Endothelial cell (in vitro differentiated cells): ENCODE results near the gene RNF212B. TPM values are rescaled to one million over a fixed set of nuclear protein-coding genes. Genes with fewer than 3 reads are reported as not detected.
"Not testable (repeated sequence)": the region's sequence is repeated elsewhere in the genome, so short reads cannot be mapped to it uniquely, and the experiment has no call there.

Source experiments
- DNase-seq: peaks from one replicate; pipeline ENCODE4 v3.0.0; 2021; ENCODE audit warnings: low spot score
- H3K27ac Mint-ChIP-seq: one replicate; pipeline ENCODE4 v1.8.0; 2021; ENCODE audit warnings: mixed read lengths, inconsistent platforms; ENCODE audit not compliant: unreplicated experiment
- H3K27me3 Mint-ChIP-seq: one replicate; pipeline ENCODE4 v1.8.0; 2021; ENCODE audit warnings: mild to moderate bottlenecking, moderate library complexity, mixed read lengths, inconsistent platforms; ENCODE audit not compliant: unreplicated experiment
- H3K36me3 Mint-ChIP-seq: one replicate; pipeline ENCODE4 v1.8.0; 2021; ENCODE audit warnings: mild to moderate bottlenecking, low read depth, mixed read lengths, inconsistent platforms; ENCODE audit not compliant: unreplicated experiment
- H3K4me1 Mint-ChIP-seq: one replicate; pipeline ENCODE4 v1.8.0; 2021; ENCODE audit warnings: mild to moderate bottlenecking, mixed read lengths, inconsistent platforms; ENCODE audit not compliant: unreplicated experiment
- H3K4me3 Mint-ChIP-seq: one replicate; pipeline ENCODE4 v1.8.0; 2021; ENCODE audit warnings: mild to moderate bottlenecking, mixed read lengths, inconsistent platforms; ENCODE audit not compliant: unreplicated experiment
- H3K9me3 Mint-ChIP-seq: one replicate; pipeline ENCODE4 v1.8.0; 2021; ENCODE audit warnings: mixed read lengths, inconsistent platforms; ENCODE audit not compliant: unreplicated experiment
- total RNA-seq: library from RNA; stranded (reverse); fragmentation: NEBNext Ultra II Directional; extraction: Animal tissue kit (Norgen Biotek cat#: 25700); gene quantifications from one replicate; pipeline ENCODE4 v1.2.1, GENCODE V29; 2021; ENCODE audit not compliant: unreplicated experiment
- TF ChIP-seq, protein P1 (sequence below): fragments of 200-600 bp; sonication (generic); IDR thresholded peaks from one replicate; pipeline ENCODE4 v1.5.0; 2021; ENCODE audit warnings: antibody characterized with exemption; ENCODE audit not compliant: unreplicated experiment

Gene RNF212B
- total RNA-seq, 1 donor from 2014 or later: not detected

DNA sequence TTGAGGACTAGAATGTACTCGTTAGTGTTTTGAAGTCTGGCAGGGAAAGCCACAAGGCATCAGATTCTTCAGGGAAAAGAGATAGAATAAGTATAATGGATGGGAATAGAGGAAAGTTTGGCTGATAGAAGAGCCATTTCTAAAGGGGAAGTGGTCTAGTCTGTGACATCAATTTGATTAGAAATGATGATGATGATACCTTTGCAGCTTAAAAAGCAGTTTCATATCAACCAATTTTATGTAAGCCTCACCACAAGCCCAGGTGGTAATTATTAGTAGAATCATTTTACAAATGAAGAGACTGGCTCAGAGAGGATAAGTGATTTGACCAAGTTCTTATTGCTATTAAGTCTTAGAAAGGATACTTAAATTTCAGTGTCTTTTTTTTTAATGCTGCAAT is 2.9 kb downstream of the RNF212B start:
- no peak overlapping the region for H3K27ac Mint-ChIP-seq
- H3K9me3 Mint-ChIP-seq: no peaks in the 10 kb centered on the region
- no peaks in the 10 kb centered on the region for H3K27me3 Mint-ChIP-seq
- TF ChIP-seq, protein P1, sequence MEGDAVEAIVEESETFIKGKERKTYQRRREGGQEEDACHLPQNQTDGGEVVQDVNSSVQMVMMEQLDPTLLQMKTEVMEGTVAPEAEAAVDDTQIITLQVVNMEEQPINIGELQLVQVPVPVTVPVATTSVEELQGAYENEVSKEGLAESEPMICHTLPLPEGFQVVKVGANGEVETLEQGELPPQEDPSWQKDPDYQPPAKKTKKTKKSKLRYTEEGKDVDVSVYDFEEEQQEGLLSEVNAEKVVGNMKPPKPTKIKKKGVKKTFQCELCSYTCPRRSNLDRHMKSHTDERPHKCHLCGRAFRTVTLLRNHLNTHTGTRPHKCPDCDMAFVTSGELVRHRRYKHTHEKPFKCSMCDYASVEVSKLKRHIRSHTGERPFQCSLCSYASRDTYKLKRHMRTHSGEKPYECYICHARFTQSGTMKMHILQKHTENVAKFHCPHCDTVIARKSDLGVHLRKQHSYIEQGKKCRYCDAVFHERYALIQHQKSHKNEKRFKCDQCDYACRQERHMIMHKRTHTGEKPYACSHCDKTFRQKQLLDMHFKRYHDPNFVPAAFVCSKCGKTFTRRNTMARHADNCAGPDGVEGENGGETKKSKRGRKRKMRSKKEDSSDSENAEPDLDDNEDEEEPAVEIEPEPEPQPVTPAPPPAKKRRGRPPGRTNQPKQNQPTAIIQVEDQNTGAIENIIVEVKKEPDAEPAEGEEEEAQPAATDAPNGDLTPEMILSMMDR: no peak
- no peaks in the 10 kb centered on the region for H3K4me1 Mint-ChIP-seq
- no peaks in the 10 kb centered on the region for H3K36me3 Mint-ChIP-seq
- no peak for DNase-seq
- H3K4me3 Mint-ChIP-seq: no peak overlapping the region

DNA sequence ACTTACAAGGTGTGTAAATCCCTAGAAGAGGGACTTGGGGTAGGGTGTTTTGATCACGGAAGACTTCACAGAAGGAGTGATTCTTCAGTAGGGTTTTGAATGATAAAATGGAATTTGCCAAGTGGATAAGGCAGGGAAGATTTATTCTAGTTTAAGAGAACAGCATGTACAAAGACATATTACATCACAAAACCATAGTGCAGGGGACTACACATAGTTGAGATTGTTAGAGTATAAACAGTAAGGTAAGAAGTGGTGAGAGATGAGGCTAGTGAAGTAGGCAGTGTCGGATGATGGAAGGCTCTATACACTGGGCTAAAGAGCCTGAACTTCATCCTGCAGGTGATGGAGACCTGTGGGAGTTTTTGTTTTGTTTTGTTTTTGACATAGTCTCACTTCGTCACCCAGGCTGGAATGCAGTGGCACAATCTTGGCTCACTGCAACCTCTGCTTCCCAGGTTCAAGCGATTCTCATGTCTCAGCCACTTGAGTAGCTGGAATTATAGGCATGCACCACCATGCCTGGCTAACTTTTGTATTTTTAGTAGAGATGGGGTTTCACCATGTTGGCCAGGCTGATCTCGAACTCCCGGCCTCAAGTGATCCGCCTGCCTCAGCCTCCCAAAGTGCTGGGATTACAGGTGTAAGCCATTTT is 3.5 kb downstream of the RNF212B start:
- not testable (repeated sequence) for H3K27me3 Mint-ChIP-seq, H3K27ac Mint-ChIP-seq, H3K9me3 Mint-ChIP-seq, H3K4me1 Mint-ChIP-seq, DNase-seq, H3K4me3 Mint-ChIP-seq, H3K36me3 Mint-ChIP-seq

DNA sequence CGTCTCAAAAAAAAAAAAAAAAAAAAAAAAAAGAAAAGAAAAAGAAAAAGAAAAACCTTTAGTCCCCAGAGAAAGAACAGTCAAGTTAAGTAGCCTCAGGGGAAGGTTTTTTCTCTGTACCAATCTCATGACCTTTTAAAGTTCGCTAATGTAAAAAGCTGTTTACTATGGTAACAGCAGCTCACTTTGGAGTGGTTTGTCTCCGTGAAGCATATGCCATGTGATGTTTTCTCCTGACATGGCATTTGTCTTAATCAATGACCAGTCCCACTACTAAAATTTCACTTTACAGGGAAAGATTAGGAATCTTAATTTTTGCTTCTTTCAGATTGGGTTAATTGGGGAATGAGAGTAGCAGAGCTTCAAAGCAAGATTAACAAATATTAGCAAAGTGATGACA is 4.3 kb downstream of the RNF212B start:
- no peak for DNase-seq
- Mint-ChIP-seq H3K4me3 (no peak overlapping the region), H3K27me3 (no peaks in the 10 kb centered on the region), H3K27ac (no peak overlapping the region), H3K36me3 (no peaks in the 10 kb centered on the region), H3K4me1 (no peaks in the 10 kb centered on the region), H3K9me3 (no peaks in the 10 kb centered on the region)
- TF ChIP-seq, protein P1: no peak

DNA sequence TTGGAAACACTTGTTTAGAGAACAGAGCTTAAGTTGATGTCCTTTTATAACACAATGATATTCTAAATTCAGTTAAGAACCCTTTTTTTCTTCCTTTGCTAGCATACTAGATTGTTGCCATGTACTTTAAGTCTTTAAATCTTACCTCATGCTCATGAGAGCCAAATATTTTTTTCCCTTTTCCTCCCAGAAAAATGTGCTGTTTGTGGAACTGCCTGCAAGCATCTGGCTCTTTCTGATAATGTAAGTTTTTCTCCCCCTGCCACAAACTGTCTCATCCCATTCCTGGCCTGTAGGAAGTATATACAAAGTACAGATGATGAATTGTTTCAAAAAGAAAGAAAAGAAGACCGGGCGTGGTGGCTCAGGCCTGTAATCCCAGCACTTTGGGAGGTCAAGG is 5.3 kb downstream of the RNF212B start:
- Mint-ChIP-seq H3K9me3 (no peaks in the 10 kb centered on the region), H3K4me1 (no peaks in the 10 kb centered on the region), H3K36me3 (no peaks in the 10 kb centered on the region), H3K27me3 (no peaks in the 10 kb centered on the region), H3K27ac (no peak overlapping the region), H3K4me3 (no peak overlapping the region)
- no peak for DNase-seq
- TF ChIP-seq, protein P1: no peak

DNA sequence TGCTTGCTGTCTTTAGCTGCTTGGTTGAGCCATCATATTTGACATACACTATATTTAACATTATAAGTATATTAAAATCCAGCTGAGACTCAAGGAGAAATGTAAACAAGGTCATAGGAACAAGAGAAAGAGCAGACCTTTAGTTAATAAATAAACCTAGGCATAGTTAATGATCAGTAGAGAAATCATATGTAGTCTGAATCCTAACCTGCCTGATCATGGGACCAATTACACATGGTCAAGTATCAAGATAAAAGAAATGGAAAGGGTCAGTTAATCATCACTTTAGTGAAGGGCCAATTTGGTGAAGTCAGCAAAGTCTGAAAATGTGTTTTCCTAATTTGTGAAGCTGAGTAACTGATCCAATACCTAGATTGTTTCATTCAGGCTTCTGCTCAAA is 7.5 kb downstream of the RNF212B start:
- no peak for DNase-seq
- H3K9me3 Mint-ChIP-seq: no peaks in the 10 kb centered on the region
- no peaks in the 10 kb centered on the region for H3K27me3 Mint-ChIP-seq
- no peaks in the 10 kb centered on the region for H3K4me1 Mint-ChIP-seq
- no peaks in the 10 kb centered on the region for H3K36me3 Mint-ChIP-seq
- no peak overlapping the region for H3K27ac Mint-ChIP-seq
- TF ChIP-seq, protein P1: no peak
- no peak overlapping the region for H3K4me3 Mint-ChIP-seq
